Measurements from ENCODE around the gene MYD88.

The MYD88 gene

GRCh38 chr3:38163841-38164642, 25.6 kb downstream of the MYD88 start:
- no peak for DNase-seq (ENCODE audit: low read depth in 2 of 2, low spot score in 1 of 2)

GRCh38 chr3:38164643-38164951, 26.1 kb downstream of the MYD88 start:
- no peak for DNase-seq (ENCODE audit: low read depth in 2 of 2, low spot score in 1 of 2)

- DNase-seq (ENCODE audit: low read depth in 2 of 2, low spot score in 1 of 2), result peak; percentile 89 to 95
Observed at GRCh38 chr3:38164952-38165721, 26.7 kb downstream of the MYD88 start, which contains the start of gene OXSR1. OXSR1 (plus strand) TSS chr3:38165537; CDS start chr3:38165877, 340 bp downstream.

DNA sequence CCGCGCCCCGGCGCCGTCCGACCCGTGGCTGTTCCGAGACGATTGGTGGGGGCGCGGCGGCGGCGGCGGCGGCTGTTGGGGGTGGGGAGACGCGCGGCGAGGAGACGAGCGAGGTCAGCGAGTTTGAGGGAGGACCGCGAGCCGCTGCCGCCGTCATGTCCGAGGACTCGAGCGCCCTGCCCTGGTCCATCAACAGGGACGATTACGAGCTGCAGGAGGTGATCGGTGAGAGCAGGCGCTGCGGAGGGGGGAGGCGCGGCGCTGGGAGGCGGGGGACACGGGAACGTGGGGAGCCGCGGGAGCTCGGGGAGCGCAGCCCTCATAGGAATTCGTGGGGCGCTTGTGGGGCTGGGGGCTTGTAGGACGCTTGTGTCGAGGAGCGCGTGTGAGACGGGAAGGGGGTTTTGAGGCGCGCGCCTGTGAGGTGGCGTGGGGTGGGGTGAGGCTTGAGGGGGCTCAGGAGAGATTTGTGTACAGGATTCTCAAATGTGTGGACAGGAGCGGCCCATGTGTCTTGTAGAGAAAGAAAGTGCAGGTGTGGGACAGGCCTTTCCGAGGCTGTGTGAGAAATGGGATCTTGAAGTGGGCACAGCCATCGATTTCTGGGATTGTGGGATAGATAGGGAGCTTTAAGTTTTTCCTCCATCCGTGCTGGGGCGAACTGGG, 27.4 kb downstream of the MYD88 start:
- DNase-seq (ENCODE audit: low read depth in 2 of 2, low spot score in 1 of 2), result peak in 1 of 2 donors; percentile 9

DNA sequence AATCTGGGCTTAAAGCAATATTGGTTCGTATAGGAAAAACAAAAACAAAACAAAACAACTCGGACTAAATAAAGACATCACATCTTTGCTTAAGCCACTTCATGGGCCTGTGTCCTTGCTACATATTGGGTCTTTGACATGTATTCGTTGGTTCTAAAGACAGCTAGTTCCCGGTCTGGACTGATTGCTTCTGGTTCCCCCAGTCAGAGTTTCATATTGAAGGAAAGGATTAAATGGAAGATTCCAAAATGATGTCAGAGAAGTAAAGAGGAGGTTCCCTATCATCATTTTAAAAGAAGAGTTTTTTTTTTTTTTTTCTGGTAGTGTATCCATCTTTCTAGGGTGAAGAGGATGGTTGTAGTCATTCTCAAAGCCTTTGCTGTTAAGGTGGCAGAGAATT, 29.1 kb downstream of the MYD88 start:
- DNase-seq (ENCODE audit: low read depth in 2 of 2, low spot score in 1 of 2), result no peak

DNA sequence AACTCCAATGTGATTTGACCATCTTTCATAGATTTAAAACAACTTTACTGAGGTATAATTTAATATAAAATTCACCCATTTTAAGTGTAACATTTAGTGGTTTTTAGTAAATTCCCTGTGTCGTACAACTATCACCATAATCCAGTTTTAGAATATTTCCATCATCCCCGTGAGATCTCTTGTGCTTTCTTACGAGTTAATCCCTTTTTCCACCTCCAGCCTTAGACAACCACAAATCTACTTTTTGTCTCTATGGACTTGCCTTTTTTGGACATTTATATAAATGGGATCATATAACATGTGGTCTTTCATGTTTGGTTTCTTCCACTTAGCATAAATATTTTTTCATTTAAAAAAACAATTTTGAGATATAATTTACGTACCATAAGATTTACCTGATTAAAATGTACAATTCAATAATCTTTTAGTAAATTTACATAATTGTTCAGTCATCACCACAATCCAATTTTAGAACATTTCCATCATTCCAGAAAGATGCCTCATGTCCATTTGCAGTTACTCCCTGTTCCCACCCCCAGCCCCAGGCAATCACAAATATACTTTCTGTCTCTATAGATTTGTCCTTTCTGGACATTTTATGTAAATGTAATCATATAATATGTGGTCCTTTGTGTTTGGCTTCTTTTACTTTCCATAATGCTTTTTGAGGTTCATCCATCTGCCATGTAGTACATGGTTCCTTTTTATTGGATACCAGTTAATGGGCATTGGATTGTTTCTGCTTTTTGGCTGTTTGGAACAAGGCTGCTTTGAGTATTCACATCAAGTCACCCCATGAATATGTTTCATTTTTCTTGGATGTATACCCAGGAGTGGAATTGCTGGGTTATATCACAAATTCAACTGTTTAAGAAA, 29.9 kb downstream of the MYD88 start:
- DNase-seq (ENCODE audit: low read depth in 2 of 2, low spot score in 1 of 2), result no peak

DNA sequence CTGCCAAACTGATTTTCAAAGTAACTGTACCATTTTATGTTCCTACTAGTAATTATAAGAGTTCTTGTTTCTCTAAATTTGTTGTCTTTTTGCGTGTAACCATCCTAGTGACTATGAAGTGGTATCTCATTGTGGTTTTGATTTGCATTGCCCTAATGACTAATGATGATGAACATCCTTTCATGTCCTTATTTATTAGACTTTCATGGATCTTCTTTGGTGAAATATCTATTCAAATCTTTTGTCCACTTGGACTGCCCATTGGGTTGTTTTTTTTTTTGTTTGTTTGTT, 30.5 kb downstream of the MYD88 start:
- DNase-seq (ENCODE audit: low read depth in 2 of 2, low spot score in 1 of 2), result no peak

DNA sequence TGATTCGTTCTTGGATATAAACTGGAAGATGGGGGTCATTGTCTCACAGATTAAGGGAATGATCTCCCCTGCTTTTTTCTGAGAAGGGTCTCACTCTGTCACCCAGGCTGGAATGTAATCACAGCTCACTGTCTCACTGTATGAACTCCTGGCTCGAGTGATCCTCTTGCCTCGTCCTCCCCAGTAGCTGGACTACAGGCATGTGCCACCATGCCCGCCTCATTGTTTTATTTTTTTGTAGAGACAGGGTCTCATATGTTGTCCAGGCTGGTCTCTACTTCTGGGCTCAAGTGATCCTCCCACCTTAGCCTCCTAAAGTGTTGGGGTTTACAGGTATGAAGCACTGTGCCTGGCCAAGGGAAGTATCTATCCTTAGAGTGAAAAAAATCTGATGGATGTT, 32.3 kb downstream of the MYD88 start:
- DNase-seq (ENCODE audit: low read depth in 2 of 2, low spot score in 1 of 2), result no peak

- DNase-seq (ENCODE audit: low read depth in 2 of 2, low spot score in 1 of 2), result no peak
Observed at GRCh38 chr3:38171622-38172021, 33.2 kb downstream of the MYD88 start.

GRCh38 chr3:38173834-38174418, 35.5 kb downstream of the MYD88 start:
- DNase-seq (ENCODE audit: low read depth in 2 of 2, low spot score in 1 of 2), result no peak

GRCh38 chr3:38177181-38177580, 38.7 kb downstream of the MYD88 start:
- no peak for DNase-seq (ENCODE audit: low read depth in 2 of 2, low spot score in 1 of 2)

DNA sequence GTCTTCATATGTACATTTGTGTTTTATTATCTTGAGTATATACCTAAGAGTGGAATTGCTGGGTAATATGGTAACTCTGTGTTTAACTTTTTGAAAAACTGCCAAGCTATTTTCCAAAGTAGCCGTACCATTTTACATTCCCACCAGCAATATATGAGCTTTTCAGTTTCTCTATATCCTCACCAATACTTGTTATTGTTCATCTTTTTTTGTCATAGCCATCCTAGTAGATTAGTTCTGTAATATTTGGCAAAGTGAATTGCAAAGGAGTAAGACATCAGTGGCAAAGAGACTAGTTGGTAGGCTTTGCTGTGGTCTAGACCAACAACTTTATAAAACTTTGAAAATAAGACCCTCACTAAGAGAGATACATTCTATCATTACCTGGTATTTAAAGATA, 48.3 kb downstream of the MYD88 start:
- DNase-seq (ENCODE audit: low read depth in 2 of 2, low spot score in 1 of 2), result no peak

GRCh38 chr3:38190481-38190881, 52.0 kb downstream of the MYD88 start:
- DNase-seq (ENCODE audit: low read depth in 2 of 2, low spot score in 1 of 2), result no peak

All from stimulated activated CD8-positive, alpha-beta memory T cell treated with anti-CD3 and anti-CD28 coated beads, Interleukin-4, amount 100 ng/mL, for 4 hours (primary cell).